ENCODE results near the gene NFE2L1.
"Not testable (repeated sequence)": the region's sequence is repeated elsewhere in the genome, so short reads cannot be mapped to it uniquely, and the experiment has no call there.

Gene NFE2L1

DNA sequence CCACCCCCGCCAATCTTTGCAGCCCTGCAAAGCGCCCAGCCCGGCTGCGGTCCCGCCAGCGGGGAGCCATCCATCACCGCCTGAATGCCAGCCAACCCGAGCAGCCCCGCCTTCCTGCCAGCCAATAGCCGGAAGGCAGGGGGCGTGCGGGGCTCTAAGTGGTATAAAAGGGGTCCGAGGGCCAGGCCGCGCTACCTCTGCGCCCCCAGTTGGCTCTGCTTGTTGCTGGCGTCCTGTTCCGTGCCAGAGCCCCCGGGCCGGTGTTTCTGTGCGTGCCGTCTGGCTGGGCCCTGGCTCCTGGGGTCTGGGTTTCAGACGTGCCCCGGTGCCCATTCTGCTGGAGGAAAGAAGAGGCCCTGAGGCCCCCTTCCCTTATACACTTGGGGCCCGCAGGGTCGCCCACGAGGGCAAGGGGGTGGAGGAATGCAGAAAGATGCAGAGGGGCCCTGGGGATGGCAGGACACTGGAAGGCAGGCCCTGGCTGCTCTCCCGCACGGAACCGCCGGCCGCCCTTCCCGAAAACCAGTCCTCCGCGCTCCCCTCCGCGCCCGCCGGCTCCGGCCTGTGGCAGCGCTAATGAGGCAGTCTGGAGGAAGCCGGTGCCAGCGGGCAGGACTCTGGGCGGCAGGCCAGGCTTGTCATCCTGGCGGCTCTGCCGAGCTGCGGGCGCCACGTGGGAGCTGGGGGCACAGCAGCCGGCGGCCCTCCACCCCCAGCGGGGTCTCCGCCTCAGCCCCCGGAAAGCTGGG is 24.6 kb upstream of the NFE2L1 start:
- DNase-seq (ENCODE audit: low spot score) (peak; percentile 87), FAIRE-seq (no peak)

- DNase-seq (ENCODE audit: low spot score) = peak; percentile 59
- no peak for FAIRE-seq
Measured at GRCh38 chr17:48024149-48025039, 23.8 kb upstream of the NFE2L1 start.

DNA sequence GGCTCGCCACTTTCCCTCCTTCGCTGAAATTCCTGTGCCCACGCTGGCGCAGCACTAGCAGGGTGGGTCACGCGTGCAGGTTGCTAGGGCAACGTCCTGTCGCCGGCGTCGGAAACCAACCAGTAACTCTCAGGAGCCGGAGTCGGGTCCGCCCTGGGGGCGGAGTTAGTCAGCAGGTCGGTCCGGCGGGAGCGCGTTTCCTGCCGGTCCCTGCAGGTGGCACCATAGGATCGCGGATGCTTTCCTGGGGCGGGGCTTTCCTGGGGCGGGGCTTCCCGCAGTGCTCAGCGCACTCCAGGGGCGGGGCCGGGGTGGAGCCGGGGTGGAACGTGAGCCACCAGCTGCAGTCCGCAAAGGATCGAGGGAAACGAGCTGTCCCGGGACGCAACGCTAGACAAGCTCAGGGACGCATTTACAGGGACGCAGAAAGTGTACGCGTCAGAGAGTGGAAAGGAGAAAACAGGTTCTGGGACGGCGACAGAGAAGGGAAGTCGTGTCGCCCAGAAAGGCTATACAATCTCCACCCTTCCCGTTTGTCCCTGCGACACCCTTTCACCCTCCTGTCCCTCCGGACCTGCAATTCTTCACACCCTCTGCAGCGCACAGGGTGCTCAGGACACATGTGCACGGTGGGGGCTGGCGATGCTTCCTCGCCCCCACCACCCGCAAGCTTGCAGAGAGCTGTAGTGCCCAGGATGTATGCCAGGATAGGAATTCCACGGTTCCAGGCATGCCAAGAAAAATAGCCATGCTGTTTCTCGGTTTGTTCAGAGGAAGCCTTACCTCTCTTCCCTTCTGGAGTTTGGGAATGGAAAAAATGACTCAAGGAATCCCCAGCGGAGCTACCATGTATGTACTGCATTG is 22.9 kb upstream of the NFE2L1 start:
- FAIRE-seq = peak; percentile 79

GRCh38 chr17:48025904-48026501 is 22.2 kb upstream of the NFE2L1 start:
- FAIRE-seq (no peak), DNase-seq (ENCODE audit: low spot score) (no peak)

More for the DNA sequence above, 22.9 kb upstream of the NFE2L1 start:
- peak; percentile 97 for DNase-seq (ENCODE audit: low spot score)

DNA sequence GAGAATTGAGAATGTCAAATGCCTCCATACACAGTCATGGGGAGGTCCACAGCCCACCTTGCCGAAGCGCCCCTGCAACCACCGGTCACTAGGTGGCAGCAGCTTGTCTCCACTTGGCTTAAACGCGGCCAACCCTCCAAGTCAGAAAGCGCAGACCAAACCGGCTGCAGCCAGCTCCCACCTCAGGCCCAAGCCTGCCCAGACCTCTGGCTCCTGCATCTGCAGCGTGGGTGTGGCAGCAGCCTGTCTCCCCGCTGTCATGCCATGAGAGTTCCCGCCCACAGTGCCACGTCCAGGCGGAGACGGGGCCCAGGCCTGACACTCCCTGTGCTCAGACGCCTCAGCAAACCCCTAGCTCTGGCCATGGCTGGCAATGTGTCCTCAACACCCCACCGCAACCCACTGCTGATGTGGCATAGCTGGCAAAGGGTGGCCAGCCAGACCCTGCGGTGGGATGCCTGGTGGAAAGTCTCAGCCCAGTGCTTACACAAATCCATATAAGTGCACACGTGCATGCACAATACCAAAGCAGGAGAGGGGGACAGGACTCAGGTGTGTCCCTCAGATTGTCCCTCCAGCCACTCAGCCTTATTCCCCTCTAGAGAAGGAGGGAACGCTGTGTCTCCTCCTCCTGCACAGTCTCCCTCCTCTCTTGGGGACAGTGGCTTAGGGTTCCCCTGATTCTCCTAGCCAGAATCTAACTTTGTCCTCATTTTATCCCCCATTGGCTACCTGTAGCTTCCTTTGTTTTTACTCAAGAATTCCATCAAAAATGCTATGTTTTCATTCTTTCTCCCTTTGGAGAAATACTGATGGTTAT is 21.4 kb upstream of the NFE2L1 start:
- FAIRE-seq (peak; percentile 71), DNase-seq (ENCODE audit: low spot score) (peak; percentile 84)

DNA sequence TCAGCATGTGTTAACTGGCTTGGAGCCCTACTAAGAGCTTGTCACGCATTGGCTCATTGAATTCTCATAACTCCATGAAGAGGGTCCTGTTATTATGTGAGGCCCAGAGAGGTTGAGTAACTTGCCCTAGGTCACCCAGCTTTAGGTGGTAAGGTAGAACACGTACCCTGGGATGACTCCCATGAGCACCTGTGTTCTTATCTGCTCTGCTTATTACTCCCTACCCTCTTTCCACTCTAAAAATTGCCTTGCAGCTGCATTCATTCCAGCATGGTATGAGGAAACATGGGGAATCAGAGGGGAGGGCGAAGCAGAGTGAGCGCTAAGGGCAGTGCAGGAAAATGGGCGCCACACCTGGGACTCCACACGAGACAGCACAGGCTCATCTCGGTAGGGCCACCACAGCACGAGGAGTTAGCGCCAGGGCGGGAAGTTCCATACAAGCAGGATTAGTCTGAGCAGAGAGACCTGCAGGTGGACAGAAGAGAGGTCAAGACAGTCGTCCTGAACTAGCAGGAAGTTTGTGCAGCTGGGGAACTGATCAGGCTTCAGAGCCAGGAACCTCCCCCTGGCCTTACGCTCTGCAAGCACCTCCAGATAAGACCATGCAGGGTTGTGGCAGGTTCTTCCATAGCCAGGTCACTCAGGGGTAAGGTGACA is 20.7 kb upstream of the NFE2L1 start:
- DNase-seq (ENCODE audit: low spot score) = no peak
- FAIRE-seq = no peak

DNA sequence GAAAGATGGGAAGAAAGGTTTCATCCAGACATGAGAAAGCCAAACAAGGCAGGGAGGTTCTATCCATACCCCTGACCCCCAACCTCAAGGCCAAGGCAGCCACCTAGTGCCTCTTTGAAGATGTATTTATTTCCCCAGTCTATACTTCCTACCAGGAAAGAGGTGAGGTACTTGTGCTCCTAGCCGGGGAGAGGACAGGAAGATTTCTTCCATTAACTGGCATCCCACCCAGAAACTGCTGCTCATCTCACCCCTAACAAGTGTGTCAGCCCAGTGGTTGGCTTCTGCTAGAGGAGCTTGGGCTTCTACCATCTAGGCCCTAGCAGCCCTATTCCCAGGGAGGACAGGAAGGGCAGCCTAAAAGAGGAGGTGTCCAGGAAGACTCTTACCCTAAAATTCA is 19.4 kb upstream of the NFE2L1 start:
- FAIRE-seq = no peak

DNA sequence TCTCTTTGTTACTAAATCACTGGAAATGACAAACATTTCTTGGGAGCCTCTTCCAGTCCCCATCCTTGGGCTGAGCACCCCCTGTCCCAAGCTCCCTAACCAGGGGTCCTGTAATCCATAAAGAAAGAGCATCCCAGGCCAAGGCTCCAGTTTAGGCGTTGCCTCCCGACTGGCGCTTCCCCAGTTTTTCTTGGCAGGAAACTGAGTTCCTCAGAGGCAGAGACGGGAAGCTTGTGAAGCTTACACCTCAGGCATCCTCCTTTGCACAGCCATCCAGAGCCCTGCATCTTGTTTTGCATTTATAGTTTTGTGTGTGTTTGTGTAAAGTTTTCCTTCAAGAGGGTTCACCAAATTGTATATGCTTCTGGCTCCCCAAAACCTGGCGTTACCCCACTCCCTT is 17.6 kb upstream of the NFE2L1 start:
- FAIRE-seq = no peak

More for the DNA sequence above, 19.4 kb upstream of the NFE2L1 start:
- no peak for DNase-seq (ENCODE audit: low spot score)

DNA sequence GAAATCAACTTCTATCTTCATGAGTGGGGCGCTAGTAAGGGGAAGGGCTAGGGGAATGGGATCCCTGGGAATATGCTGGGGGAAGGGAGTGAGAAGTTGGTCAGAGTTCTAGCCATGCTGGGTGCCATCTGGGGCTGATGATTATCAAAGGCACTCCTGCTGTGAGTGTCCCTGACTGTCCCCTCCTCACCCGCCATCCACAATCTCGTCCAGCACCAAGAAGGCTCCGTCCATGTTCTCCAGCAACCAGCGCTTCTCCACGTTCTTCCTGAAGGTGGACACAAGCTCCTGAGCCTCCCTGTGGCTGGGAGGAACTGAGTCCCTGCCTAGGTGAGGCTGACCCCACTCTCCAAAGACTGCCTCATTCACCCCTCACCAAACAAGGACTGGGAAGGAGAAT is 16.2 kb upstream of the NFE2L1 start:
- DNase-seq (ENCODE audit: low spot score) (no peak), FAIRE-seq (no peak)

More for the DNA sequence above, 17.6 kb upstream of the NFE2L1 start:
- DNase-seq (ENCODE audit: low spot score) = no peak

DNA sequence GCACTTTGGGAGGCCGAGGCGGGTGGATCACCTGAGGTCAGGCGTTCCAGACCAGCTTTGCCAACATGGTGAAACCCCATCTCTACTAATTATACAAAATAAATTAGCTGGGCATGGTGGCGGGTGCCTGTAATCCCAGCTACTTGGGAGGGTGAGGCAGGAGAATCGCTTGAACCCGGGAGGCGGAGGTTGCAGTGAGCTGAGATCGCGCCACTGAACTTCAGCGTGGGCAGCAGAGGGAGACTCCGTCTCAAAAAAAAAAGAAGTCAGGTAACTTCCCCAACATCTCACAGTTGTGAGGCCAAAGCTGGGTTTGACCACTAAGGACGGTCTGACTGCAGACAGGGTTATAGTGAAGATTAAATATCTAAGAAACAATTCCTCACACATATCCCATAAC is 13.4 kb upstream of the NFE2L1 start:
- not testable (repeated sequence) for FAIRE-seq; DNase-seq (ENCODE audit: low spot score)

DNA sequence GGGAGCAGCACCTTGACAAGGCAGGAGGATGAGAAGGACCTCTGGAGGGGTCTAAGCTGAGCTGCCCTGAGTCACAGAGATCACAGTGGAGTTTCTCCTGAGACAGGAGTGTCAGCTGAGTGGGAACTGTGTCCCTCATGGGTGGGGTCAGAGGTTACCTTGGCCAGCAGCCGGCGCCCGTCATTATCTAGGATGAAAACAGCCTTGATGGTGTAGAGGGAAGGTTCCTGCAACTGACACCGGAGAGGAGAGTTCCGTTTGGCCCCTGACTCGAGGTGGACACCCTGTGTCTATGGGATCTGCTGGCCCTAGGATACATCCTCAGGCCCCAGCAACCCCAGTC is 11.5 kb upstream of the NFE2L1 start:
- FAIRE-seq (no peak), DNase-seq (ENCODE audit: low spot score) (no peak)

DNA sequence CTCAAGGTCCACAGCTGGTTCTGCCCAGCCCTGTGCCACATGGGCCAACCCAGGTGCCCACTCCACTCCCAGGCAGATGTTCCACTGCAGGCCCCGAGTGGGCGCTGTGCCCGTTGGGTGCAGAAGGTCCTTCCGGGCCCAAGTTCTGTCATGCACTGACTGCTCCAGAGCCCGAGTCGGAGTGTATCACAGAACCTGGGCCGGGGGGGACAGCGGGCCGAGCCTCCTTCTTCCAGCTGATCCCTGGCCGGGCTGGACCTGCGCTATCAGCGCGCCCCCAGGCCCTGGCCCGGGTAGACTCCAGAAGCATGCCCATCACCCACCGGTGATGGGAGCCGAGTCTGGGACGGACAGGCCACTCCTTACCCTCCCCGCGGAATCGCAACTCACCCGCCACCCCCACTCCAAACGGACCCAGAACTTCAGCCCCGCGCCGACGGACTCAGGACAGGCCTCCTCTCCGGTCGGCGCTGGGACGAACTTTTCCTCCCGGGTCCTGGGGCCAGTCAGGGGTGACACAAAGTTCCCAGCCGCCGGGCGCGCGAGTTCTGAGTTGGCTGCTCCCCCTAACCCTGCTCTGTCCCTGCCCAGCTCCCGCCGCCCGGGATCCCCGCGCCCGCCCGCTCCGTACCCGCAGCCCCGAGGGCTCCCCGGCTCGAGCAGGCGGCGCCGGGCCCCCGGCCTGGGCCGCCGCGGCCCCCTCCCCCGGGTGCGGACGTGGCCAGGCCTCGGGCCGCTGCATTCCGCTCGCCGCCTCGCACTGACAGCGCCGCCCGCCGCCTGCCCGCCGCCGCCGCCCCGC is 10.9 kb upstream of the NFE2L1 start, which contains the start of gene COPZ2:
Gene COPZ2, minus strand, starts transcription at position 762 of the 802 bp plus-strand sequence. Its CDS starts 20 bp downstream, at position 742.
- DNase-seq (ENCODE audit: low spot score) (peak; percentile 72), FAIRE-seq (peak; percentile 52)

- FAIRE-seq = no peak
- DNase-seq (ENCODE audit: low spot score) = no peak
Measured at GRCh38 chr17:48037838-48038323, 10.3 kb upstream of the NFE2L1 start.

DNA sequence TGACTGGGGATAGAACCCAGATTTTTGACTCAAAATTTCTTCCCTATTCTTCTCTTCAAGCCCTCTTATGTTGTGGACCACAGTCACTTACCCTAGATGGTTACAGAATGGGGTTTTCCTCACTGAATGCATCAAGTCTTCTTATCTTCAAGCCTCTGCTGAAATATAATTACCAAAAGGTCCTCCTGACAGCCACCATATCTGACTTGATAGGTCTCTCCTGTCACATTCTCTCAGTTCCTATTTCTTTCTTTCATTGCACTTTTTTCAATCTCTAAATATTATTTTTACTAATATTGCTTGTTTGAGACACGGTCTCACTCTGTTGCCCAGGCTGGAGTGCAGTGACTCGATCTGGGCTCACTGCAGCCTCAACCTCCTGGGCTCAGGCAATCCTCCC is 9.5 kb upstream of the NFE2L1 start:
- no peak for FAIRE-seq
- no peak for DNase-seq (ENCODE audit: low spot score)

DNA sequence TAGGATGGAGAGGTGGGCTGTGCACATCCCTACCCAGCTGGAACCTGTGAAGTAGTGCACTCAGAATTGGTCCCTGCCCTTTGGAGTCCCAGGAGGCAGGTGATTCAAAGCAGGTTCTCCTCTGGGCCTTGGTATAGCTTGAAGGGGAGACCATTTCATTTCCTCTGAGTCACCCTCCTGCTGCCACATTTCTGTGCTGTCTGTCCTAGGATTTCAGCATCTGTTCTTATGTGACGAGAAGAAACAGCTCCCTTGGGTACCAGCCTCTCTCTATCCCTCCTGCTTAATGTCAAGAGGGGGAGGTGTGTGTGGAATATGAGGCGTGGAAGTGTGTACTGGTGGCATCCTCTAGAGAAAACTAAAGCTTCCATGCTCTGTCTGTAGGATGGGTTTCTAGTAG is 5.0 kb upstream of the NFE2L1 start:
- DNase-seq (ENCODE audit: low spot score) = no peak
- no peak for FAIRE-seq

GRCh38 chr17:48044851-48045250 is 3.3 kb upstream of the NFE2L1 start:
- DNase-seq (ENCODE audit: low spot score) = no peak
- FAIRE-seq = no peak

DNA sequence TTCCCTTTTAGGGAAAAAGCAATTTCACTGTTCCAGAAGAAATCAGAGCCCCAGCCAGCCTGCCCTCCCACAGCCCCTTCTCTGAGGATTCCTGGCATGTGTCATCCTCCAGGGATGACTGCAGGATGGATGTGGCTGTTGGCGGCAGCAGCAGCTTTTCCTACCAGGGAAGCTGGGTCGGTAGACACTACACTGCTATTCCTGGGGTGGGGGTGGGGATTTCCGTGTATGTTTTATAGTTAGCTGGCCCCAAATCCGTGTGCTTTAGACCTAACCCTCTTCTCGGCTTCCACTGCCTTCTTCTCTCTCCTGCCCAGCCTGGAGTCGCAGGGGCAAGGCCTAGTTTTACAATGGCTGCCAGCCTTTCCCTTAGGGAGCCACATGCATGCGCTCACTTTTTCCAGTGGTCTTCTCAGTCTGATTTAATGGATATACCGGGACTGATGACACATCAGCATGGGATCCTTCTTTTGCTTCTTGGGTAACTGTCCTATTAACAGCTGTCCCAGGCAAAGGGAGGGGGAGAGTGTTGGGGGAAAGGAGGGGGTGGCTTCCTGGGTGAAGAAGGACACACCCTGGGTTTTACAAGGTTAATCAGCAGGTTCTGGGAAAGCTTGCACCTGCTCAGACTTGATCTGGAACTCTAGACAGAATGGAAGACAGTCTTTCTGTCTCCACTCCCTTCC is 2.7 kb upstream of the NFE2L1 start:
- FAIRE-seq (no peak), DNase-seq (ENCODE audit: low spot score) (no peak)

- FAIRE-seq = no peak
- no peak for DNase-seq (ENCODE audit: low spot score)
Measured at GRCh38 chr17:48046296-48046695, 1.9 kb upstream of the NFE2L1 start.

Measured in urothelium cell line (cell line).